HepG2 (cell line): ENCODE results near the gene CAPN15. TPM values are rescaled to one million over a fixed set of nuclear protein-coding genes. Genes with fewer than 3 reads are reported as not detected.

Experiments used
- CHD2 ChIP-seq: IDR thresholded peaks from 2 replicates; pipeline ENCODE4 v1.6.1; 2011; ENCODE audit warnings: low read depth, low read length, improper control_type of control experiment
- DNMT3B ChIP-seq: conservative IDR thresholded peaks from 2 replicates; pipeline ENCODE4 v1.6.1; 2016; ENCODE audit warnings: missing biosample characterization, control low read depth
- ELF1 ChIP-seq: sonication (generic); formaldehyde crosslinking; IDR thresholded peaks from 2 replicates; pipeline ENCODE4 v1.4.0; 2020; ENCODE audit warnings: missing genetic modification reagents
- FOXA3 ChIP-seq: IDR thresholded peaks from 2 replicates; pipeline ENCODE4 v1.6.1; 2016; ENCODE audit warnings: missing genetic modification reagents, missing compliant biosample characterization
- HCFC1 ChIP-seq: fragments of 150-350 bp; IDR thresholded peaks from 2 replicates; pipeline ENCODE4 v1.6.1; 2014; ENCODE audit warnings: low read depth, low read length
- HDAC6 ChIP-seq: fragments of 200-600 bp; sonication (generic); IDR thresholded peaks from 2 replicates; pipeline ENCODE4 v1.7.0; 2017; ENCODE audit warnings: mild to moderate bottlenecking, antibody characterized with exemption, low read length, low read depth
- JDP2 ChIP-seq: sonication (generic); formaldehyde crosslinking; IDR thresholded peaks from 2 replicates; pipeline ENCODE4 v1.8.1; 2022; ENCODE audit warnings: missing genetic modification reagents, borderline replicate concordance
- LRRFIP1 ChIP-seq: sonication (generic); formaldehyde crosslinking; conservative IDR thresholded peaks from 2 replicates; pipeline ENCODE4 v1.4.0; 2020; ENCODE audit warnings: missing genetic modification reagents
- MIXL1 ChIP-seq: IDR thresholded peaks from 2 replicates; pipeline ENCODE4 v1.6.1; 2016
- PBX3 ChIP-seq: sonication (generic); formaldehyde crosslinking; IDR thresholded peaks from 2 replicates; pipeline ENCODE4 v1.8.1; 2023; ENCODE audit warnings: missing genetic modification reagents, inconsistent platforms, borderline replicate concordance
- PHF20 ChIP-seq: sonication (generic); formaldehyde crosslinking; IDR thresholded peaks from 2 replicates; pipeline ENCODE4 v1.5.0; 2020; ENCODE audit warnings: mild to moderate bottlenecking, missing genetic modification reagents
- RFX3 ChIP-seq: IDR thresholded peaks from 2 replicates; pipeline ENCODE4 v1.6.1; 2016; ENCODE audit warnings: missing biosample characterization, missing genetic modification reagents
- SOX13 ChIP-seq, 3 experiments: fragments of 450-650 bp in 1 of 3; sonication (generic) in 1 of 3; formaldehyde crosslinking in 1 of 3; IDR thresholded peaks in 2 of 3; conservative IDR thresholded peaks in 1 of 3; 2 replicates each; pipeline versions ENCODE4 v1.5.0 to v1.6.1; 2016 to 2020; ENCODE audit warnings: antibody characterized with exemption in 1 of 3, mild to moderate bottlenecking in 1 of 3, missing compliant biosample characterization in 1 of 3, missing genetic modification reagents in 1 of 3, moderate library complexity in 1 of 3
- YY1 ChIP-seq: IDR thresholded peaks from 2 replicates; pipeline ENCODE4 v1.6.1; 2011; ENCODE audit warnings: low read length, low read depth, moderate library complexity, mild to moderate bottlenecking; ENCODE audit not compliant: insufficient read depth, insufficient replicate concordance
- ZFY ChIP-seq: sonication (generic); formaldehyde crosslinking; IDR thresholded peaks from 2 replicates; pipeline ENCODE4 v1.4.0; 2020; ENCODE audit warnings: missing genetic modification reagents
- ZNF138 ChIP-seq: sonication (generic); formaldehyde crosslinking; IDR thresholded peaks from 2 replicates; pipeline ENCODE4 v1.5.0; 2020; ENCODE audit warnings: mild to moderate bottlenecking, low read depth, missing genetic modification reagents
- ZNF225 ChIP-seq: sonication (generic); formaldehyde crosslinking; IDR thresholded peaks from 2 replicates; pipeline ENCODE4 v1.4.0; 2020; ENCODE audit warnings: mild to moderate bottlenecking, missing genetic modification reagents
- ZNF484 ChIP-seq: sonication (generic); formaldehyde crosslinking; IDR thresholded peaks from 2 replicates; pipeline ENCODE4 v1.5.1; 2020; ENCODE audit warnings: mild to moderate bottlenecking, low read depth, missing genetic modification reagents, borderline replicate concordance
- ZNF530 ChIP-seq: sonication (generic); formaldehyde crosslinking; IDR thresholded peaks from 2 replicates; pipeline ENCODE4 v1.5.0; 2020; ENCODE audit warnings: low read depth, mild to moderate bottlenecking, missing genetic modification reagents
- polyA plus RNA-seq, 8 experiments: library from polyadenylated mRNA; depleted of rRNA in 3 of 8; stranded (reverse) in 7 of 8; unstranded in 1 of 8; fragments of >200 nt; fragmentation: Illumina TruSeq in 4 of 8; extraction: Trizol in 4 of 8; gene quantifications; 2 replicates each; pipeline versions ENCODE4 v1.2.1 to v1.2.3, GENCODE V29; 2011 to 2016; ENCODE audit warnings: low read depth in 4 of 8, missing spikeins in 1 of 8, mixed read lengths in 1 of 8; ENCODE audit not compliant: insufficient read depth in 1 of 8
- total RNA-seq, 5 experiments: library from RNA; depleted of rRNA; stranded (reverse); fragments of >200 nt; fragmentation: Illumina TruSeq; extraction: Trizol; gene quantifications; 2 replicates each; pipeline ENCODE4 v1.2.3, GENCODE V29; 2016; ENCODE audit warnings: low read depth in 1 of 5
- TF ChIP-seq, protein P1 (sequence below): sonication (generic); formaldehyde crosslinking; IDR thresholded peaks from 2 replicates; pipeline ENCODE4 v1.5.1; 2020; ENCODE audit warnings: missing genetic modification reagents, mild to moderate bottlenecking, borderline replicate concordance
- TF ChIP-seq, protein P2 (sequence below): sonication (generic); formaldehyde crosslinking; IDR thresholded peaks from 2 replicates; pipeline ENCODE4 v1.4.0; 2020; ENCODE audit warnings: missing genetic modification reagents
- TF ChIP-seq, protein P3 (sequence below): sonication (generic); formaldehyde crosslinking; IDR thresholded peaks from 2 replicates; pipeline ENCODE4 v1.8.0; 2022; ENCODE audit warnings: missing genetic modification reagents, mild to moderate bottlenecking, borderline replicate concordance

Gene CAPN15
- total and polyA plus RNA-seq, 2 of the 13 experiments (the other 11 are each of a cell fraction or from before 2014, with no cell fraction given), result 14.9 to 24.5 TPM

DNA sequence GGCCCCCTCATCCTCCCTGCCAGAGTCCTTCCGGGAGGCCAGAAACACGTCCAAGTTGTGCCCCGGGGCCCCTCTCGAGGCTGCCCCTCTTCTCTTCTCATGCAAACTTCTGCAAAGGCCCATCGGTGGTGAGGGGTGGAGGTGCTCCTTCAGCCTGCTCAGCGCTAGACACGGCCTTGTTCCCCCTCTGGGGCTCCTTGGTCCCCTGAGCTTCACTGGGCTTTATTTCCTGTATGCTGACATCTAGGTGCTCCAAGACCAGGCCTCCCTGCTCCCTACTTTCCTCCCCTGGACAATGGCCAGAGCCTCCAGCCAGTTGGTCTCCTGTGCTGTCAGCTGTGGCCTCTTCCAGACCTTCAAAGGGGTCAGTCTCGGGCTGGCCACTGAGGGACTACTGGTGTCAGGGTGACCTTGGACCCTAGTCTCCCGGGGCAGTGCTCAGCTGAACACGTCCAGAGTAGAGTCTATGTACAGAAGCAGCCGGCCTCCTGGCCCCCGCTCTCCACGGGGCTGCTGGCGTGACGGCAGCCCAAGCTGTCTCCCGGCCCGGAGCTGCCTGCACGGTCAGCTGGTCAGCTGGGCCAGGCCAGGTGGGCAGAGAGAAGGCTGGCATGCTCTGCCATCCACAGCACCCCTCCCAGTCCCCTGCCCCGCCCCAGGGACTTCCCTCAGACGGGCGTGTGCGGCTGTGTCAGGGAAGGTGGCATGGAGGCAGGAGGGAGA is 30.9 kb downstream of the CAPN15 start (continued):
- TF ChIP-seq LRRFIP1 (CRISPR knock-in tag), result no peak
- TF ChIP-seq YY1, result no peak
- no peak for TF ChIP-seq CHD2
- no peak for TF ChIP-seq ZNF530 (CRISPR knock-in tag)
- TF ChIP-seq MIXL1, result peak; percentile 46
- no peak for TF ChIP-seq ZNF484 (CRISPR knock-in tag)
- TF ChIP-seq PHF20 (CRISPR knock-in tag), result no peak
- TF ChIP-seq ZNF138 (CRISPR knock-in tag), result no peak
- no peak for TF ChIP-seq PBX3 (CRISPR knock-in tag)
- TF ChIP-seq ZFY (CRISPR knock-in tag), result peak; percentile 26; the same call in 1 of the 2 replicates
- TF ChIP-seq, protein P1, sequence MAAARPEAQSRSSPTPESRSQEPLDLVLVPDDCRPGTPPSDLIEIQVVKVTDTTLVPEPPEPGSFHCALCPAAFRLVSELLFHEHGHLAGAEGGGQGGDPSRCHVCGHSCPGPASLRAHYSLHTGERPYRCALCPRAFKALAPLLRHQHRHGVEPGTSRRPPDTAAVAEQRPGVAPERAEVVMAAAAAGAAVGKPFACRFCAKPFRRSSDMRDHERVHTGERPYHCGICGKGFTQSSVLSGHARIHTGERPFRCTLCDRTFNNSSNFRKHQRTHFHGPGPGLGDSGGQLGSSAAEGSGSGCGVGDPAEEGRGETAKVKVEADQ (CRISPR knock-in tag), result 0 out of 2 replicates have a peak, but pooled peaks have one; percentile 79
- TF ChIP-seq SOX13 (IDR thresholded peaks at IDR 0.05), result no peak
- peak in 1 of 2 experiments; percentile 68; a peak in 2 of 4 replicates for TF ChIP-seq SOX13 (CRISPR knock-in tag; conservative IDR thresholded peaks at IDR 0.05 in 1 of 2, IDR thresholded peaks at IDR 0.05 in 1 of 2)
- TF ChIP-seq ZNF225 (CRISPR knock-in tag), result no peak
- no peak for TF ChIP-seq JDP2 (CRISPR knock-in tag)
- no peak for TF ChIP-seq RFX3 (CRISPR knock-in tag)
- TF ChIP-seq HCFC1, result no peak
- no peak for TF ChIP-seq DNMT3B (CRISPR knock-in tag)
- TF ChIP-seq, protein P2, sequence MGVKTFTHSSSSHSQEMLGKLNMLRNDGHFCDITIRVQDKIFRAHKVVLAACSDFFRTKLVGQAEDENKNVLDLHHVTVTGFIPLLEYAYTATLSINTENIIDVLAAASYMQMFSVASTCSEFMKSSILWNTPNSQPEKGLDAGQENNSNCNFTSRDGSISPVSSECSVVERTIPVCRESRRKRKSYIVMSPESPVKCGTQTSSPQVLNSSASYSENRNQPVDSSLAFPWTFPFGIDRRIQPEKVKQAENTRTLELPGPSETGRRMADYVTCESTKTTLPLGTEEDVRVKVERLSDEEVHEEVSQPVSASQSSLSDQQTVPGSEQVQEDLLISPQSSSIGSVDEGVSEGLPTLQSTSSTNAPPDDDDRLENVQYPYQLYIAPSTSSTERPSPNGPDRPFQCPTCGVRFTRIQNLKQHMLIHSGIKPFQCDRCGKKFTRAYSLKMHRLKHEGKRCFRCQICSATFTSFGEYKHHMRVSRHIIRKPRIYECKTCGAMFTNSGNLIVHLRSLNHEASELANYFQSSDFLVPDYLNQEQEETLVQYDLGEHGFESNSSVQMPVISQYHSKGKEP, result no peak
- no peak for TF ChIP-seq ELF1 (CRISPR knock-in tag)
- TF ChIP-seq FOXA3, result peak; percentile 77
- TF ChIP-seq HDAC6, result no peak
- TF ChIP-seq, protein P3, sequence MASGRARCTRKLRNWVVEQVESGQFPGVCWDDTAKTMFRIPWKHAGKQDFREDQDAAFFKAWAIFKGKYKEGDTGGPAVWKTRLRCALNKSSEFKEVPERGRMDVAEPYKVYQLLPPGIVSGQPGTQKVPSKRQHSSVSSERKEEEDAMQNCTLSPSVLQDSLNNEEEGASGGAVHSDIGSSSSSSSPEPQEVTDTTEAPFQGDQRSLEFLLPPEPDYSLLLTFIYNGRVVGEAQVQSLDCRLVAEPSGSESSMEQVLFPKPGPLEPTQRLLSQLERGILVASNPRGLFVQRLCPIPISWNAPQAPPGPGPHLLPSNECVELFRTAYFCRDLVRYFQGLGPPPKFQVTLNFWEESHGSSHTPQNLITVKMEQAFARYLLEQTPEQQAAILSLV (CRISPR knock-in tag), result no peak
